Iris pigment epithelial cell (primary cell): Measurements from ENCODE around the gene NT5M.
A peak's percentile ranks its signal among the peaks of the same experiment; 100 is the strongest.
"Not testable (repeated sequence)": the region's sequence is repeated elsewhere in the genome, so short reads cannot be mapped to it uniquely, and the experiment has no call there.

Experiments
- DNase-seq: peaks from one replicate; pipeline ENCODE4 v3.0.0-alpha.2; 2011; ENCODE audit warnings: low read depth

NT5M gene

GRCh38 chr17:17377071-17377967 lies 74.1 kb downstream of the NT5M start:
- DNase-seq, result no peak

- peak; percentile 15 for DNase-seq
These were observed 76.2 kb downstream of the NT5M start for GRCh38 chr17:17379197-17379991.

GRCh38 chr17:17380145-17380925 lies 77.2 kb downstream of the NT5M start:
- no peak for DNase-seq

GRCh38 chr17:17381446-17382064 lies 78.4 kb downstream of the NT5M start:
- no peak for DNase-seq

GRCh38 chr17:17382065-17382459 lies 78.9 kb downstream of the NT5M start:
- DNase-seq, result no peak

GRCh38 chr17:17382971-17383370 lies 79.8 kb downstream of the NT5M start:
- DNase-seq, result no peak

- DNase-seq, result not testable (repeated sequence)
These were observed 80.5 kb downstream of the NT5M start for GRCh38 chr17:17383431-17384290.

GRCh38 chr17:17384291-17384615 lies 81.1 kb downstream of the NT5M start:
- no peak for DNase-seq

GRCh38 chr17:17384961-17385360 lies 81.8 kb downstream of the NT5M start:
- DNase-seq, result no peak

- no peak for DNase-seq
These were observed 82.3 kb downstream of the NT5M start for GRCh38 chr17:17385491-17385890.

- DNase-seq, result no peak
These were observed 83.1 kb downstream of the NT5M start for GRCh38 chr17:17386094-17386800.

GRCh38 chr17:17387017-17387497 lies 83.9 kb downstream of the NT5M start:
- DNase-seq, result no peak

GRCh38 chr17:17387498-17388362 lies 84.6 kb downstream of the NT5M start:
- no peak for DNase-seq

- DNase-seq, result no peak
These were observed 85.7 kb downstream of the NT5M start for GRCh38 chr17:17388657-17389496.

- no peak for DNase-seq
These were observed 88.6 kb downstream of the NT5M start for GRCh38 chr17:17391668-17392370.

GRCh38 chr17:17393976-17394375 lies 90.8 kb downstream of the NT5M start:
- no peak for DNase-seq

GRCh38 chr17:17394494-17394893 lies 91.3 kb downstream of the NT5M start:
- no peak for DNase-seq
